HG02938 (cell line): ENCODE data around the gene NTN1.

ENCODE experiments used
- ATAC-seq: cut with Tn5 transposase; IDR thresholded peaks from one replicate; pipeline ENCODE4 v1.9.1; 2021; ENCODE audit warnings: mild to moderate bottlenecking, moderate library complexity; ENCODE audit not compliant: unreplicated experiment

NTN1 gene

GRCh38 chr17:9211133-9211765 lies 189.9 kb downstream of the NTN1 start:
- ATAC-seq: no peak

- no peak for ATAC-seq
Measured at GRCh38 chr17:9212376-9213302, 191.3 kb downstream of the NTN1 start.

- no peak for ATAC-seq
Measured at GRCh38 chr17:9213303-9213640, 192.0 kb downstream of the NTN1 start.

GRCh38 chr17:9215465-9215864 lies 194.2 kb downstream of the NTN1 start:
- ATAC-seq: no peak

- ATAC-seq: no peak
Measured at GRCh38 chr17:9217151-9218056, 196.1 kb downstream of the NTN1 start.

GRCh38 chr17:9218064-9218635 lies 196.8 kb downstream of the NTN1 start:
- ATAC-seq: no peak

- no peak for ATAC-seq
Measured at GRCh38 chr17:9218911-9219310, 197.6 kb downstream of the NTN1 start.

- no peak for ATAC-seq
Measured at GRCh38 chr17:9219631-9220397, 198.5 kb downstream of the NTN1 start.

GRCh38 chr17:9220398-9221146 lies 199.3 kb downstream of the NTN1 start:
- no peak for ATAC-seq

GRCh38 chr17:9221147-9221921 lies 200.0 kb downstream of the NTN1 start:
- ATAC-seq: no peak

- no peak for ATAC-seq
Measured at GRCh38 chr17:9221922-9222180, 200.5 kb downstream of the NTN1 start.

GRCh38 chr17:9223531-9223930 lies 202.2 kb downstream of the NTN1 start:
- no peak for ATAC-seq

- no peak for ATAC-seq
Measured at GRCh38 chr17:9224485-9224884, 203.2 kb downstream of the NTN1 start.

GRCh38 chr17:9225305-9226101 lies 204.2 kb downstream of the NTN1 start:
- no peak for ATAC-seq

- ATAC-seq: no peak
Measured at GRCh38 chr17:9226130-9226793, 205.0 kb downstream of the NTN1 start.

- ATAC-seq: no peak
Measured at GRCh38 chr17:9226794-9227135, 205.5 kb downstream of the NTN1 start.

GRCh38 chr17:9227819-9228407 lies 206.6 kb downstream of the NTN1 start:
- ATAC-seq: no peak
